Activated T-cell treated with anti-CD3 and anti-CD28 coated beads, Interleukin-2, amount 50 U/mL, for 24 hours (primary cell): ENCODE results near the gene SAMSN1.

Source experiments
- DNase-seq: peaks from one replicate; pipeline ENCODE4 v3.0.0-alpha.2; 2020
- H3K27ac Mint-ChIP-seq: 2 replicates; pipeline ENCODE4 v1.8.0; 2020; ENCODE audit warnings: mild to moderate bottlenecking, mixed read lengths
- H3K27me3 Mint-ChIP-seq: 2 replicates; pipeline ENCODE4 v1.8.0; 2020; ENCODE audit warnings: mixed read lengths
- H3K36me3 Mint-ChIP-seq: 2 replicates; pipeline ENCODE4 v1.8.0; 2020; ENCODE audit warnings: low read depth, mixed read lengths
- H3K4me1 Mint-ChIP-seq: 2 replicates; pipeline ENCODE4 v1.8.0; 2020; ENCODE audit warnings: low read depth, mixed read lengths
- H3K4me3 Mint-ChIP-seq: 2 replicates; pipeline ENCODE4 v1.8.0; 2020; ENCODE audit warnings: mild to moderate bottlenecking, moderate library complexity, mixed read lengths
- H3K9me3 Mint-ChIP-seq: 2 replicates; pipeline ENCODE4 v1.8.0; 2020; ENCODE audit warnings: mixed read lengths

The SAMSN1 gene

DNA sequence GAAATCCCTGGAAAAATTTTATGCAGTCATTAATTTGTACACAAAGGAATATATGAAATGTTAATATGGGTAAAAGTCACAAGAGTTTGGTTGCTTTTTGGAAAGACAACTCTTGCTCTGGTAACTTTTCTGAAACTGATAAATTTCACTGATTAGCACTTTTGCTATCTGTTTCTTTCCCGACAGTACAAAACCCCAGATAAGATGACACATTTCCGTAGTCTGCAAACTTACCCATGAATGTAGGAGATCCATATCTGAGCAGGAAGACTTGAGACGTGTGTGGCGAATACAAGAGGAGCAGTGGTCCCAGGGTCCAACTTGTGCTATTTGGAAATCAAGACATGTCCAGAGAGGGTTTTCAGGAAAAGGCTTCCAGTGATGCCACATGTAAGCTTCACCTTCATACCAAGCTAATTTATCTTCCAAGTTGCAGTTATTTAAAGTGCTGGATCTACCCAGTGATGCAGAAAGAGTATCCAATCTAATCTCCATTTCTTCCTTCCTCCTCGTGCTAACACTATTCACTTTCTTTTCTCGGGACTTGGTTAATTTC is 35.9 kb upstream of the SAMSN1 start:
- DNase-seq, result no peak
- peak overlapping the region; percentile 52 for H3K4me3 Mint-ChIP-seq
- no peaks in the 10 kb centered on the region for H3K27me3 Mint-ChIP-seq
- no peaks in the 10 kb centered on the region for H3K36me3 Mint-ChIP-seq
- peak overlapping the region; percentile 81 for H3K27ac Mint-ChIP-seq
- H3K9me3 Mint-ChIP-seq, result no peaks in the 10 kb centered on the region
- H3K4me1 Mint-ChIP-seq, result peaks cover 38% of the 10 kb centered on the region

DNA sequence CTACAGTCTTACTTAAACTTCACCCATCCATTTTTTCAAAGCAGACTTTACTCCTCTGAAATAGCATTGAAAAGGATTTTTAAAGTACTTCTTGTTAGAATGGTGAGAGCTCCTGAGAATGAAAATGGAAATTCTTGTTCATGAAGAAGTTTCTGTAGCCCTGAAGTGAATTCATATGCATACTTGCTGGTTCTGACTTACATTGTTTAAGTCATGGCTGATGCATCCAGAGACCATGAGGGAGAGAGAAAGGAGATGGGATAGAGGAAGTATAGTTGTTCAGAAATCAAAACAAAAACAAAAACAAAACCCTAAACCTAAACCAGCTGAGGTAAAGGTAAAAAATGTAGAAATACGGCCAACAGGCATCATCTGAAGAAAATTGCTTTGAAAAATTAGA is 27.1 kb upstream of the SAMSN1 start:
- no peak overlapping the region for H3K4me3 Mint-ChIP-seq

GRCh38 chr21:14572204-14572780 is 26.2 kb upstream of the SAMSN1 start:
- Mint-ChIP-seq H3K4me3 (peak overlapping the region; percentile 1), H3K4me1 (peaks cover 29% of the 10 kb centered on the region), H3K9me3 (no peaks in the 10 kb centered on the region), H3K27ac (peak overlapping the region; percentile 42), H3K36me3 (no peaks in the 10 kb centered on the region), H3K27me3 (no peaks in the 10 kb centered on the region)
- DNase-seq, result no peak

More for the DNA sequence above, 27.1 kb upstream of the SAMSN1 start:
- Mint-ChIP-seq H3K9me3 (no peaks in the 10 kb centered on the region), H3K27me3 (no peaks in the 10 kb centered on the region), H3K27ac (peak overlapping the region; percentile 56), H3K4me1 (peaks cover 29% of the 10 kb centered on the region), H3K36me3 (no peaks in the 10 kb centered on the region)
- no peak for DNase-seq

DNA sequence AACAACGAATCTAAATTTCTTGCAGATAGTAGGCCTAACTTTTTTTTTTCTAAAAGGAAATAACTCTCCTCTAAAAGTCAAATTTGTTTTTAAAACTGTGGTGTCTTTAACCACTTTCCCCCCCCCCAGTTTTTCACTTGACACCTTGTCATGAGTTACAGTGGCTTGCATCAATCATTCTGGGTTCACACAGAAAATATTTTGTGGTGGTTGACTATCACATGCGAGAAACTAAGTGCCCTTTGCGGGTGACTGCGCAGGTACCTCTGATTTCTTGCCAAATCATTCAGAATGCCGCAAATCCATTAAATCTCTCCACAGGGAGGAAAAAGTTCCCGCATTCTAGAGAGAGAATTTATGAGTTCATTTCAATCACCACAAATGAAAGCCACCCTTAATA is 23.8 kb upstream of the SAMSN1 start:
- no peak overlapping the region for H3K4me3 Mint-ChIP-seq
- H3K36me3 Mint-ChIP-seq, result no peaks in the 10 kb centered on the region
- DNase-seq, result no peak
- H3K27ac Mint-ChIP-seq, result no peak overlapping the region
- H3K27me3 Mint-ChIP-seq, result no peaks in the 10 kb centered on the region
- no peaks in the 10 kb centered on the region for H3K9me3 Mint-ChIP-seq
- peaks cover 32% of the 10 kb centered on the region for H3K4me1 Mint-ChIP-seq

DNA sequence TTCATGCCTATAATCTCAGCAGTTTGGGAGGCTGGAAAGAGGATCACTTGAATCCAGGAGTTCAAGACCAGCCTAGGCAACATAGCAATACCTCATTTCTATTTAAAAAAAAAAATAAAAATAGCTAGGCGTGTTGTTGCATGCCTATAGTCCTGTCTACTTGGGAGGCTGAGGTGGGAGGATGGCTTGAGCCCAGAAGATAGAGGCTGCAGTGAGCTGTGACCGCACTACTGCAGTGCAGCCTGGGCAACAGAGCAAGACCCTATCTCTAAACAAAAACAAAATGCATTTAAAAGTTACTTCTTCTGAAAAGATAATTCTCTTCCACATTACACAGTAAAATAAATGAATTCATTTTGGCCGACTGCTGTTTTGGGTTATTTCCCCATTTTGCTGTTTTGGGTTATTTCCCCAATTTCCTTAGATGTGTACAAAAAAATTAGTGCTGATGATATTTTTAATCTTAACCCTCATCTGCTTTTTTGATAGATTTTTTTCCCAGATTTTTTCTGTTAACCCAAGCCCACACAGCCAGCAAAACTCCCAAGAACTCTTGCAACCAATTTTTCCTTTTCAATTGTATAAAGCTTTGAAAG is 23.0 kb upstream of the SAMSN1 start:
- Mint-ChIP-seq H3K27me3 (no peaks in the 10 kb centered on the region), H3K9me3 (no peaks in the 10 kb centered on the region), H3K4me3 (no peak overlapping the region), H3K4me1 (peaks cover 32% of the 10 kb centered on the region), H3K36me3 (no peaks in the 10 kb centered on the region), H3K27ac (no peak overlapping the region)
- DNase-seq, result no peak

DNA sequence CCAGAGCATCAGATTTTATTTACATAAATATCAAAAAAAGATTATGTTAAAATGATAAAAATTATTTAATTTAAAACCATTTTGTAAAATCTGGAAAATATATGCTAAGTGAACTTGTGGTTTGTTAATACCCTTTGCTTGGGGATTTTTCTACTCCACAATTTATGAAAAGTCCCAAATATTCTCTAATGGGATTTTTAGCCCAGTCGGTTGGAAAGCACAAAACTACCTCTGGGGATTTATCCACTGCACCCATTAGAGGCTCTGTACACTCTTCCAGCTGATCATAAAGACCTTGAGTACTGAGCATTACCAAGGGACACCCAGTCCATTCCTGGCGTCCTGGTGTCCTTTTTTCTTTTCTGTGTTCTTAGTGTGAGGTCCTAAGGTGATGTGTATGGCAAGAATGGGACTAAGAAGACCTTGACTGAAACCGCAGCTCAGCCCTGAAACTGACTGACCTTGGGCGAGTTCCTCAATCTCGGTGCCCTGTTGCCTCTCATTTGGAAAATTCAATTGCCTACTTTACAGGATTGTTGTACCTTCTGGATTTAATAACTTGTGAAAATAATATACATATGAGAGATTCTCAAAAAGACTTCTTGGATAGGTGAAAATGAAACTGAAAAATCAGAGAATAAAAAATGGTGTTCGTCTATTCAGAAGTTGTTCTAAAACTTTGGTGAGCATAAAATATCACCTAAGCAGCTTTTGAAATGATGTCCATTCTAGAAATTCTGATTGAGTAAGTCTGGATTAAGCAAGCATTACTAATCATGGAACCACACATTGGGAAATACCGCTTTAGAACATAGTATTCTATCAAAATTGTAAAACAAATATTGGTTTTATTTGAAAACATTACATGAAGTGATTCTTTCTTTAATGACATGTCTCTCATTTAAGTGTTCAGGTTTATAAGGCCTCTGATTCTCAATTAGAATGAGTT is 21.5 kb upstream of the SAMSN1 start:
- Mint-ChIP-seq H3K27ac (peak overlapping the region; percentile 23), H3K27me3 (no peaks in the 10 kb centered on the region), H3K4me3 (no peak overlapping the region), H3K36me3 (no peaks in the 10 kb centered on the region), H3K9me3 (no peaks in the 10 kb centered on the region), H3K4me1 (peaks cover 21% of the 10 kb centered on the region)
- no peak for DNase-seq

GRCh38 chr21:14566894-14567293 is 20.8 kb upstream of the SAMSN1 start:
- H3K4me3 Mint-ChIP-seq, result no peak overlapping the region
- H3K27ac Mint-ChIP-seq, result no peak overlapping the region
- H3K4me1 Mint-ChIP-seq, result peaks cover 15% of the 10 kb centered on the region
- no peaks in the 10 kb centered on the region for H3K36me3 Mint-ChIP-seq
- no peaks in the 10 kb centered on the region for H3K27me3 Mint-ChIP-seq
- no peak for DNase-seq
- no peaks in the 10 kb centered on the region for H3K9me3 Mint-ChIP-seq

- no peaks in the 10 kb centered on the region for H3K27me3 Mint-ChIP-seq
- H3K36me3 Mint-ChIP-seq, result no peaks in the 10 kb centered on the region
- H3K4me3 Mint-ChIP-seq, result no peak overlapping the region
- H3K27ac Mint-ChIP-seq, result no peak overlapping the region
- H3K4me1 Mint-ChIP-seq, result peaks cover 21% of the 10 kb centered on the region
- H3K9me3 Mint-ChIP-seq, result peaks cover 9% of the 10 kb centered on the region
- DNase-seq, result no peak
These were observed 16.8 kb upstream of the SAMSN1 start for GRCh38 chr21:14562959-14563358.

GRCh38 chr21:14560555-14560954 is 14.4 kb upstream of the SAMSN1 start:
- H3K9me3 Mint-ChIP-seq, result peaks cover 9% of the 10 kb centered on the region
- H3K27me3 Mint-ChIP-seq, result no peaks in the 10 kb centered on the region
- DNase-seq, result no peak
- H3K36me3 Mint-ChIP-seq, result no peaks in the 10 kb centered on the region
- no peak overlapping the region for H3K27ac Mint-ChIP-seq
- H3K4me1 Mint-ChIP-seq, result peaks cover 27% of the 10 kb centered on the region
- no peak overlapping the region for H3K4me3 Mint-ChIP-seq

- Mint-ChIP-seq H3K36me3 (no peaks in the 10 kb centered on the region), H3K4me1 (peaks cover 26% of the 10 kb centered on the region), H3K27ac (no peak overlapping the region), H3K27me3 (no peaks in the 10 kb centered on the region), H3K4me3 (no peak overlapping the region), H3K9me3 (peaks cover 9% of the 10 kb centered on the region)
- DNase-seq, result no peak
These were observed 14.0 kb upstream of the SAMSN1 start for GRCh38 chr21:14560139-14560538.

DNA sequence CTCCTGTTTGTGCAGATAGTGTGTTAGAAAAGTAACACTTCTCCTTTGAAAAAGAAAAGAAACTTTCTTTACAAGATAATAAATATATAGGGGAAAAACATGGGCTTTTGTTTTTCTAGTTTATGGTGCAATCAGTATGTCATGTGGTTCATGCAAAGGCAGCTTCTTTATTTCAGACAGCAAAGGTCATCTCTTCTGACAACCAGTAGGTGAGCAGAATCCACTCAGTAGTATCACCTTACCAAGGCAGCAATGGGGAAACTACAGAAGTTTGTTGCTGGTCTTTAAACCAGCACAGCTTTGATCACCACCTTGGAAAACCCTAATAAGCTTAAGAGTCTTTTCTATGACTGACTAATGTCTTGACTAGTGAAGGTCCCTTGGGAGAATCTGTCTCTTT is 13.0 kb upstream of the SAMSN1 start:
- H3K36me3 Mint-ChIP-seq, result no peaks in the 10 kb centered on the region
- H3K4me3 Mint-ChIP-seq, result no peak overlapping the region
- no peak for DNase-seq
- H3K27ac Mint-ChIP-seq, result no peak overlapping the region
- peaks cover 35% of the 10 kb centered on the region for H3K4me1 Mint-ChIP-seq
- no peaks in the 10 kb centered on the region for H3K27me3 Mint-ChIP-seq
- H3K9me3 Mint-ChIP-seq, result peaks cover 9% of the 10 kb centered on the region

GRCh38 chr21:14557413-14557812 is 11.3 kb upstream of the SAMSN1 start:
- no peak for DNase-seq
- no peaks in the 10 kb centered on the region for H3K27me3 Mint-ChIP-seq
- H3K4me3 Mint-ChIP-seq, result no peak overlapping the region
- no peak overlapping the region for H3K27ac Mint-ChIP-seq
- no peaks in the 10 kb centered on the region for H3K36me3 Mint-ChIP-seq
- H3K4me1 Mint-ChIP-seq, result peaks cover 35% of the 10 kb centered on the region
- peaks cover 9% of the 10 kb centered on the region for H3K9me3 Mint-ChIP-seq

GRCh38 chr21:14554948-14555347 is 8.8 kb upstream of the SAMSN1 start:
- no peak overlapping the region for H3K4me3 Mint-ChIP-seq
- H3K9me3 Mint-ChIP-seq, result peaks cover 6% of the 10 kb centered on the region
- no peak for DNase-seq
- peaks cover 41% of the 10 kb centered on the region for H3K4me1 Mint-ChIP-seq
- no peaks in the 10 kb centered on the region for H3K36me3 Mint-ChIP-seq
- no peak overlapping the region for H3K27ac Mint-ChIP-seq
- H3K27me3 Mint-ChIP-seq, result no peaks in the 10 kb centered on the region

- no peaks in the 10 kb centered on the region for H3K36me3 Mint-ChIP-seq
- peaks cover 54% of the 10 kb centered on the region for H3K4me1 Mint-ChIP-seq
- H3K9me3 Mint-ChIP-seq, result peaks cover 7% of the 10 kb centered on the region
- H3K27ac Mint-ChIP-seq, result no peak overlapping the region
- no peaks in the 10 kb centered on the region for H3K27me3 Mint-ChIP-seq
- DNase-seq, result no peak
- H3K4me3 Mint-ChIP-seq, result no peak overlapping the region
These were observed 7.3 kb upstream of the SAMSN1 start for GRCh38 chr21:14553422-14553821.

GRCh38 chr21:14551741-14552140 is 5.6 kb upstream of the SAMSN1 start:
- Mint-ChIP-seq H3K27ac (no peak overlapping the region), H3K27me3 (no peaks in the 10 kb centered on the region), H3K4me3 (no peak overlapping the region), H3K4me1 (peaks cover 67% of the 10 kb centered on the region), H3K9me3 (peaks cover 7% of the 10 kb centered on the region), H3K36me3 (no peaks in the 10 kb centered on the region)
- DNase-seq, result no peak
